ENCODE data around the gene NEMF. TPM values are rescaled to one million over a fixed set of nuclear protein-coding genes. Genes with fewer than 3 reads are reported as not detected.
A peak's percentile ranks its signal among the peaks of the same experiment; 100 is the strongest.

Gene NEMF, protein sequence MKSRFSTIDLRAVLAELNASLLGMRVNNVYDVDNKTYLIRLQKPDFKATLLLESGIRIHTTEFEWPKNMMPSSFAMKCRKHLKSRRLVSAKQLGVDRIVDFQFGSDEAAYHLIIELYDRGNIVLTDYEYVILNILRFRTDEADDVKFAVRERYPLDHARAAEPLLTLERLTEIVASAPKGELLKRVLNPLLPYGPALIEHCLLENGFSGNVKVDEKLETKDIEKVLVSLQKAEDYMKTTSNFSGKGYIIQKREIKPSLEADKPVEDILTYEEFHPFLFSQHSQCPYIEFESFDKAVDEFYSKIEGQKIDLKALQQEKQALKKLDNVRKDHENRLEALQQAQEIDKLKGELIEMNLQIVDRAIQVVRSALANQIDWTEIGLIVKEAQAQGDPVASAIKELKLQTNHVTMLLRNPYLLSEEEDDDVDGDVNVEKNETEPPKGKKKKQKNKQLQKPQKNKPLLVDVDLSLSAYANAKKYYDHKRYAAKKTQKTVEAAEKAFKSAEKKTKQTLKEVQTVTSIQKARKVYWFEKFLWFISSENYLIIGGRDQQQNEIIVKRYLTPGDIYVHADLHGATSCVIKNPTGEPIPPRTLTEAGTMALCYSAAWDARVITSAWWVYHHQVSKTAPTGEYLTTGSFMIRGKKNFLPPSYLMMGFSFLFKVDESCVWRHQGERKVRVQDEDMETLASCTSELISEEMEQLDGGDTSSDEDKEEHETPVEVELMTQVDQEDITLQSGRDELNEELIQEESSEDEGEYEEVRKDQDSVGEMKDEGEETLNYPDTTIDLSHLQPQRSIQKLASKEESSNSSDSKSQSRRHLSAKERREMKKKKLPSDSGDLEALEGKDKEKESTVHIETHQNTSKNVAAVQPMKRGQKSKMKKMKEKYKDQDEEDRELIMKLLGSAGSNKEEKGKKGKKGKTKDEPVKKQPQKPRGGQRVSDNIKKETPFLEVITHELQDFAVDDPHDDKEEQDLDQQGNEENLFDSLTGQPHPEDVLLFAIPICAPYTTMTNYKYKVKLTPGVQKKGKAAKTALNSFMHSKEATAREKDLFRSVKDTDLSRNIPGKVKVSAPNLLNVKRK
- 57.7 TPM for total RNA-seq (2021; ENCODE audit: unreplicated experiment)
- polyA plus RNA-seq (2012): 21.6 and 26.1 TPM in 2 replicates
- Bru-seq, nascent RNA: percentile 92 among the genes with signal in this experiment
- BruChase-seq, experiment 1, labeled RNA remaining after a 6-hour chase: percentile 88 among the genes with signal in this experiment
- percentile 90 among the genes with signal in this experiment for BruChase-seq, experiment 2, labeled RNA remaining after a 2-hour chase
- long read RNA-seq, full-length matches to known transcripts: 4 of 56 reads
- long read RNA-seq, partial matches to known transcripts: 43 of 56 reads
- long read RNA-seq, other reads (novel, unspliced or antisense): 9 of 56 reads

DNA sequence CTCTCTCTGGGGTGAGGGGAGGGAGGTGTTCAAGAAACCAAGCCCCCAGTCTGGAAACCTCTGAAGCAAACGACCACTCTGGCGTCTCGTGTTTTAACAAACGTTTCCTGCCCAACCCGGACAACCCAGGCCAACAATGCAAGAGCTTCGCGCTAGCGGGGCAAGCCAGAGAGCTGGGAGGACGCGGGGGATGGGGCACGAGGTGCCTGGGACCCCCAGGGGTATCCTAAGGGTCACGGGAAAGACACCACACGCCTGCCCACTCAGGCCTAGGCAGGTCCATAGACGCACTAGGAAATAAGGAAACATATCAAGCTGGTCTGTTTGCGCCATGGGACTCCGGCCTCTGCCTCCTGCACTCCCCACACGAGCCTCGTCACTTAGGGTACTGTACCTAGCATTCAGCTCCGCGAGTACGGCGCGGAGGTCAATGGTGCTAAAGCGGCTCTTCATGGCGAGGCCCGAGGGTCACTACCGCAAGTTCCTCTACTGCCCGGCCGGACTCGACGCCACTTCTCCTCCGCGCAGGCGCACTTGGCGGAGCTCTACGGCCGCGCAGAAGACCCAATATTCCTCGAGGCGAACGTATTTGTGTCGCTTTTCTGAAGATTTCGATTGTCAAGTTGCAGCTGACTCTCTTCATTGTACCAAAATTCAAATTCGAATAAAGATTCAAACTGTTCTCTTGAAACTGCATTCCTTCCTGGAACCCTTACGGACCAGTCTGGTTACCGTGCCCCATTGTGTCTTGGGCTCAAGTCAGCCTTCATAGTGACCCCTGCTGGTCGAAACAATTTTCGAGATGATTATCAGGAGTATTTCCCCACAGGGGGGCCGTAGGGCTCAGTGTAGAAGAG is at the start of gene NEMF:
Gene NEMF, minus strand, starts transcription at position 488 of the 857 bp plus-strand sequence. Its CDS starts 35 bp downstream, at position 453.
- H2AFZ ChIP-seq (ENCODE audit: low read depth, low read length, poor library complexity, severe bottlenecking): peak within 1 kb of the TSS; percentile 76
- H3K79me2 ChIP-seq (ENCODE audit: insufficient read depth, low read length): peaks cover 47% of the 10 kb centered on the region
- H4K20me1 ChIP-seq (ENCODE audit: insufficient read depth): no peaks in the 10 kb centered on the region
- POLR2A ChIA-PET: interaction anchor here (0.8 to 2.6 kb wide), 11 partner anchors 8 to 487 kb away, joined by 3 to 8 read pairs (median 6); partner anchors contain the start of gene KLHDC2
- BruUV-seq (replicated peaks): TSS peak; percentile 52
- ATAC-seq (peak; percentile 75), DNase-seq (ENCODE audit: low read depth, low spot score) (peak; percentile 90)
- H3K27me3 ChIP-seq (ENCODE audit: insufficient read depth, low read length): no peaks in the 10 kb centered on the region
- no peaks in the 10 kb centered on the region for H3K9me3 ChIP-seq (ENCODE audit: control insufficient read depth in 1 of 2, insufficient read depth in 1 of 2, low read depth in 1 of 2, low read length in 2 of 2)
- intact Hi-C loops (cut with micrococcal nuclease): loop anchor here (2.0 to 10.0 kb wide), 2 partner anchors 218 to 922 kb away; partner anchors contain the start of gene DNAAF2
- no peaks in the 10 kb centered on the region for H3K9me2 ChIP-seq (ENCODE audit: insufficient read depth)
- CTCF ChIA-PET: interaction anchor here (0.6 to 4.0 kb wide), 21 partner anchors 10 to 391 kb away, joined by 3 to 76 read pairs (median 3); partner anchors contain the start of genes MGAT2 and RPL36AL
- H3K9ac ChIP-seq (ENCODE audit: low read length): peak within 1 kb of the TSS; percentile 92
- H3K27ac ChIP-seq (ENCODE audit: low read depth, low read length): peak within 1 kb of the TSS; percentile 66
- RAD21 ChIA-PET (ENCODE audit: low non-redundant PET in 1 of 2, low total read pairs in 2 of 2, uncharacterized antibody in 2 of 2, unreplicated experiment in 2 of 2): interaction anchor here in 1 of 2 experiments (1.0 to 1.2 kb wide), 4 partner anchors 9 to 210 kb away, joined by 3 to 4 read pairs (median 3); no protein-coding TSS in a partner anchor
- peaks cover 7 to 22% of the 10 kb centered on the region in 2 experiments for H3K4me1 ChIP-seq (ENCODE audit: control insufficient read depth in 1 of 2, insufficient read depth in 2 of 2, low read length in 2 of 2)
- H3K4me2 ChIP-seq (ENCODE audit: low read length): peak within 1 kb of the TSS; percentile 63
- H3K36me3 ChIP-seq (ENCODE audit: control insufficient read depth in 1 of 2, insufficient read depth in 2 of 2, low read length in 2 of 2): peaks cover 13 to 16% of the 10 kb centered on the region in 2 experiments; a peak in 3 of 4 replicates
- H3K4me3 ChIP-seq (replicated peaks in 1 of 2; ENCODE audit: low read depth in 1 of 2, low read length in 2 of 2): peak within 1 kb of the TSS; percentile 82 to 89
- TF ChIP-seq, protein P1, sequence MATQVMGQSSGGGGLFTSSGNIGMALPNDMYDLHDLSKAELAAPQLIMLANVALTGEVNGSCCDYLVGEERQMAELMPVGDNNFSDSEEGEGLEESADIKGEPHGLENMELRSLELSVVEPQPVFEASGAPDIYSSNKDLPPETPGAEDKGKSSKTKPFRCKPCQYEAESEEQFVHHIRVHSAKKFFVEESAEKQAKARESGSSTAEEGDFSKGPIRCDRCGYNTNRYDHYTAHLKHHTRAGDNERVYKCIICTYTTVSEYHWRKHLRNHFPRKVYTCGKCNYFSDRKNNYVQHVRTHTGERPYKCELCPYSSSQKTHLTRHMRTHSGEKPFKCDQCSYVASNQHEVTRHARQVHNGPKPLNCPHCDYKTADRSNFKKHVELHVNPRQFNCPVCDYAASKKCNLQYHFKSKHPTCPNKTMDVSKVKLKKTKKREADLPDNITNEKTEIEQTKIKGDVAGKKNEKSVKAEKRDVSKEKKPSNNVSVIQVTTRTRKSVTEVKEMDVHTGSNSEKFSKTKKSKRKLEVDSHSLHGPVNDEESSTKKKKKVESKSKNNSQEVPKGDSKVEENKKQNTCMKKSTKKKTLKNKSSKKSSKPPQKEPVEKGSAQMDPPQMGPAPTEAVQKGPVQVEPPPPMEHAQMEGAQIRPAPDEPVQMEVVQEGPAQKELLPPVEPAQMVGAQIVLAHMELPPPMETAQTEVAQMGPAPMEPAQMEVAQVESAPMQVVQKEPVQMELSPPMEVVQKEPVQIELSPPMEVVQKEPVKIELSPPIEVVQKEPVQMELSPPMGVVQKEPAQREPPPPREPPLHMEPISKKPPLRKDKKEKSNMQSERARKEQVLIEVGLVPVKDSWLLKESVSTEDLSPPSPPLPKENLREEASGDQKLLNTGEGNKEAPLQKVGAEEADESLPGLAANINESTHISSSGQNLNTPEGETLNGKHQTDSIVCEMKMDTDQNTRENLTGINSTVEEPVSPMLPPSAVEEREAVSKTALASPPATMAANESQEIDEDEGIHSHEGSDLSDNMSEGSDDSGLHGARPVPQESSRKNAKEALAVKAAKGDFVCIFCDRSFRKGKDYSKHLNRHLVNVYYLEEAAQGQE (IDR thresholded peaks at IDR 0.05; ENCODE audit: low read depth): no peak
- TF ChIP-seq CBX3 (IDR thresholded peaks at IDR 0.05; ENCODE audit: low read depth) (peak; percentile 86; the same call in 1 of the 2 replicates), RAD21 (IDR thresholded peaks at IDR 0.05; ENCODE audit: low read depth) (peak; percentile 42; the same call in 1 of the 2 replicates), ZFX (IDR thresholded peaks at IDR 0.05) (peak; percentile 91), JUND (IDR thresholded peaks at IDR 0.05) (no peak), SP1 (IDR thresholded peaks at IDR 0.05; ENCODE audit: low read depth) (peak; percentile 26; the same call in 1 of the 2 replicates), ELF1 (IDR thresholded peaks at IDR 0.05; ENCODE audit: borderline replicate concordance, low read depth) (peak; percentile 43; the same call in 1 of the 2 replicates), POLR2AphosphoS5 (IDR thresholded peaks at IDR 0.05; ENCODE audit: low read depth, low read length) (peak; percentile 89), SIN3A (IDR thresholded peaks at IDR 0.05; ENCODE audit: low read depth) (peak; percentile 63; the same call in 1 of the 2 replicates)
- TF ChIP-seq, protein P2, sequence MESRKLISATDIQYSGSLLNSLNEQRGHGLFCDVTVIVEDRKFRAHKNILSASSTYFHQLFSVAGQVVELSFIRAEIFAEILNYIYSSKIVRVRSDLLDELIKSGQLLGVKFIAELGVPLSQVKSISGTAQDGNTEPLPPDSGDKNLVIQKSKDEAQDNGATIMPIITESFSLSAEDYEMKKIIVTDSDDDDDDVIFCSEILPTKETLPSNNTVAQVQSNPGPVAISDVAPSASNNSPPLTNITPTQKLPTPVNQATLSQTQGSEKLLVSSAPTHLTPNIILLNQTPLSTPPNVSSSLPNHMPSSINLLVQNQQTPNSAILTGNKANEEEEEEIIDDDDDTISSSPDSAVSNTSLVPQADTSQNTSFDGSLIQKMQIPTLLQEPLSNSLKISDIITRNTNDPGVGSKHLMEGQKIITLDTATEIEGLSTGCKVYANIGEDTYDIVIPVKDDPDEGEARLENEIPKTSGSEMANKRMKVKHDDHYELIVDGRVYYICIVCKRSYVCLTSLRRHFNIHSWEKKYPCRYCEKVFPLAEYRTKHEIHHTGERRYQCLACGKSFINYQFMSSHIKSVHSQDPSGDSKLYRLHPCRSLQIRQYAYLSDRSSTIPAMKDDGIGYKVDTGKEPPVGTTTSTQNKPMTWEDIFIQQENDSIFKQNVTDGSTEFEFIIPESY (IDR thresholded peaks at IDR 0.05; ENCODE audit: extremely low read depth, insufficient replicate concordance, low read length): peak; percentile 16
- TF ChIP-seq, protein P3, sequence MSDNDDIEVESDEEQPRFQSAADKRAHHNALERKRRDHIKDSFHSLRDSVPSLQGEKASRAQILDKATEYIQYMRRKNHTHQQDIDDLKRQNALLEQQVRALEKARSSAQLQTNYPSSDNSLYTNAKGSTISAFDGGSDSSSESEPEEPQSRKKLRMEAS (IDR thresholded peaks at IDR 0.05): peak; percentile 65
